ENCODE data around the gene ARL15.

GRCh38 chr5:53915120-53915519 is 395.3 kb downstream of the ARL15 start:
- no peak for TF ChIP-seq CTCF (IDR thresholded peaks at IDR 0.05)
- no peak for TF ChIP-seq POLR2A (IDR thresholded peaks at IDR 0.05)

Measured in upper lobe of left lung (tissue), 4 donors.